C4-2B (cell line): ENCODE data around the gene BCL11B.

Experiments used
- CTCF ChIP-seq: fragments of 450-650 bp; conservative IDR thresholded peaks from 2 replicates; pipeline ENCODE4 v1.5.1; 2017; ENCODE audit warnings: mild to moderate bottlenecking
- ZFX ChIP-seq: fragments of 450-650 bp; IDR thresholded peaks from 2 replicates; pipeline ENCODE4 v1.6.1; 2017

DNA sequence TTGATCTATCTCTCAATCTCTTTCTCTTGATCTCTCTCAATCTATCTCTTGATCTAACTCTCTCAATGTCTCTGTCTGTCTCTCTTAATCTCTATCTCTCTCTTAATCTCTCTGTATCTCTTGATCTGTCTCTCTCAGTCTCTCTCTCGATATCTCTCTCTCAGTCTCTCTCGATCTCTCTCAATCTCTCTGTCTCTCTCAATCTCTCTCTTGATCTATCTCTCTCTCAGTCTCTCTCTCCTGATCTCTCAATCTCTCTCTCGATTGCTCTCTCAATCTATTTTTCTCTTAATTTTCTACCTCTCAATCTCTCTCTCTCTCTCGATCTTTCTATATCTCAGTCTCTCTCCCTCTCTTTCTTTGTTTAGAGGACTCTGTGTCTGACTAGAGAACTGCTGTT is 126.7 kb downstream of the BCL11B start:
- no peak for TF ChIP-seq CTCF
- no peak for TF ChIP-seq ZFX
